MM.1S (cell line): ENCODE measurements around the gene PPP4R2.

Experiments
- DNase-seq: peaks from one replicate; pipeline ENCODE4 v3.0.0-alpha.2; 2015
- H2AFZ ChIP-seq: fragments of 300-600 bp; sonication (generic); 2 replicates; pipeline ENCODE4 v1.6.0; 2016; ENCODE audit warnings: antibody characterized with exemption, low read length
- H3F3A ChIP-seq: fragments of 300-600 bp; sonication (generic); 2 replicates; pipeline ENCODE4 v1.6.1; 2016; ENCODE audit warnings: mild to moderate bottlenecking, antibody characterized with exemption, low read length, moderate library complexity, mixed read lengths; ENCODE audit not compliant: insufficient read depth
- H3K27ac ChIP-seq: fragments of 300-600 bp; sonication (generic); 2 replicates; pipeline ENCODE4 v1.5.1; 2016; ENCODE audit warnings: mild to moderate bottlenecking, low read length
- H3K27me3 ChIP-seq: fragments of 300-600 bp; sonication (generic); replicated peaks from 2 replicates; pipeline ENCODE4 v1.6.0; 2016; ENCODE audit warnings: low read length; ENCODE audit not compliant: insufficient read depth
- H3K36me3 ChIP-seq: fragments of 300-600 bp; sonication (generic); replicated peaks from 2 replicates; pipeline ENCODE4 v1.6.1; 2016; ENCODE audit warnings: mild to moderate bottlenecking, low read length, mixed read lengths; ENCODE audit not compliant: insufficient read depth
- H3K4me1 ChIP-seq: fragments of 300-600 bp; sonication (generic); 2 replicates; pipeline ENCODE4 v1.6.1; 2016; ENCODE audit warnings: low read length, mixed read lengths
- H3K4me2 ChIP-seq: fragments of 300-600 bp; sonication (generic); 2 replicates; pipeline ENCODE4 v1.6.0; 2016; ENCODE audit warnings: low read depth, low read length
- H3K4me3 ChIP-seq: fragments of 300-600 bp; sonication (generic); 2 replicates; pipeline ENCODE4 v1.5.1; 2016; ENCODE audit warnings: low read length, mixed read lengths
- H3K79me2 ChIP-seq: fragments of 300-600 bp; sonication (generic); 2 replicates; pipeline ENCODE4 v1.6.1; 2016; ENCODE audit warnings: mixed run types, low read length, mixed read lengths
- H3K9ac ChIP-seq: fragments of 300-600 bp; sonication (generic); 2 replicates; pipeline ENCODE4 v1.6.1; 2016; ENCODE audit warnings: low read length, mixed read lengths
- H3K9me2 ChIP-seq: fragments of 300-600 bp; sonication (generic); replicated peaks from 2 replicates; pipeline ENCODE4 v1.6.1; 2016; ENCODE audit warnings: mild to moderate bottlenecking, low read length, mixed read lengths; ENCODE audit not compliant: insufficient read depth
- H3K9me3 ChIP-seq: fragments of 300-600 bp; sonication (generic); replicated peaks from 2 replicates; pipeline ENCODE4 v1.6.1; 2016; ENCODE audit warnings: mild to moderate bottlenecking, low read length, mixed read lengths; ENCODE audit not compliant: insufficient read depth
- H4K20me1 ChIP-seq: fragments of 300-600 bp; sonication (generic); 2 replicates; pipeline ENCODE4 v1.6.1; 2016; ENCODE audit warnings: mild to moderate bottlenecking, low read length, moderate library complexity, mixed read lengths; ENCODE audit not compliant: insufficient read depth
- CTCF ChIP-seq: fragments of 300-600 bp; sonication (generic); IDR thresholded peaks from 2 replicates; pipeline ENCODE4 v1.5.1; 2016; ENCODE audit warnings: antibody characterized with exemption, low read length, mixed read lengths
- EZH2 ChIP-seq: fragments of 300-600 bp; sonication (generic); optimal IDR thresholded peaks from 2 replicates; pipeline ENCODE3; 2017; ENCODE audit warnings: low read depth, mild to moderate bottlenecking, antibody characterized with exemption, low read length, mixed read lengths
- EZH2phosphoT487 ChIP-seq: fragments of 300-600 bp; sonication (generic); IDR thresholded peaks from 2 replicates; pipeline ENCODE4 v1.6.1; 2018; ENCODE audit warnings: antibody characterized with exemption, low read length

The PPP4R2 gene

DNA sequence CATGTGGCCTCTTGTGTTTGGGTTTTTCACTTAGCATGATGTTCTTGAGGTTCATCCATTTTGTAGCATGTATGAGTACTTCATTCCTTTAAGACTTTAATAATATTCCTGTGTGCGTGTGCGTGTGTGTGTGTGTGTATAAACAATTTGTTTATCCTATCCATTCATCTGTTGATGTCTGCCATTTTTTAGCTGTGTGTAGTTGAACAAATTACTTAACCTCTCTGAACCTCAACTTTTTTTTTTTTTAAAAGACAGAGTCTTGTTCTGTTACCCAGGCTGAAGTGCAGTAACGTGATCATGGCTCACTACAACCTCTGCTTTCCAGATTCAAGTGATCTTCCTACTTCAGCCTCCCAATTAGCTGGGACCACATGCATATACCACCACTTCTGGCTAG, 112.1 kb downstream of the PPP4R2 start:
- no peaks in the 10 kb centered on the region for H3K9me2 ChIP-seq
- no peak overlapping the region for H3K27ac ChIP-seq
- no peaks in the 10 kb centered on the region for H3K9me3 ChIP-seq
- H3K79me2 ChIP-seq, result no peaks in the 10 kb centered on the region
- no peaks in the 10 kb centered on the region for H3K4me1 ChIP-seq
- H3F3A ChIP-seq, result no peaks in the 10 kb centered on the region
- no peak for DNase-seq
- H4K20me1 ChIP-seq, result no peaks in the 10 kb centered on the region
- no peak overlapping the region for H3K4me2 ChIP-seq
- TF ChIP-seq CTCF (no peak), EZH2phosphoT487 (no peak), EZH2 (no peak)
- no peak overlapping the region for H3K4me3 ChIP-seq
- H3K9ac ChIP-seq, result no peak overlapping the region
- H2AFZ ChIP-seq, result no peak overlapping the region
- no peaks in the 10 kb centered on the region for H3K27me3 ChIP-seq
- no peaks in the 10 kb centered on the region for H3K36me3 ChIP-seq

DNA sequence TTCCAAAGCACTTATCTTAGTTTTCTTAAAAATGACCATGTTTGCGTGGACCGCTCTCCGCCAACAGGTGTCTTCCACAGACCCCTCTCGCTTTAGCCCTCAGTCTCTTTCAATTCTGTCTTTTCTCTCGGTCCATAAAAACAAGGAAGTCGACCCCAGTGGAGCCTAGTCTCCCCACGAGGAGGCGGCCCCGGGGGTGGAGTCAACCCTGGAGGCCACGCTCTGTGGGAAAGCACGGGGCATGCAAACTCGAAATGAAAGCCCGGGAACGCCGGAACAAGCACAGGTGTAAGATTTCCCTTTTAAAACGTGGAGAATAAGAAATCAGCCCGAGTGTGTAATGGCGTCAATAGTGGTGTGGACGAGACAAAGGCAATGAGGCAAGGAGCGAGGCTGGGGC, 113.9 kb downstream of the PPP4R2 start:
- H3K27ac ChIP-seq, result no peak overlapping the region
- H4K20me1 ChIP-seq, result no peaks in the 10 kb centered on the region
- no peak overlapping the region for H2AFZ ChIP-seq
- H3F3A ChIP-seq, result no peaks in the 10 kb centered on the region
- no peaks in the 10 kb centered on the region for H3K27me3 ChIP-seq
- no peaks in the 10 kb centered on the region for H3K4me1 ChIP-seq
- no peak overlapping the region for H3K9ac ChIP-seq
- no peak for TF ChIP-seq CTCF
- TF ChIP-seq EZH2, result no peak
- TF ChIP-seq EZH2phosphoT487, result no peak
- no peaks in the 10 kb centered on the region for H3K9me2 ChIP-seq
- no peaks in the 10 kb centered on the region for H3K36me3 ChIP-seq
- no peak overlapping the region for H3K4me2 ChIP-seq
- DNase-seq, result no peak
- H3K9me3 ChIP-seq, result no peaks in the 10 kb centered on the region
- H3K4me3 ChIP-seq, result no peak overlapping the region
- no peaks in the 10 kb centered on the region for H3K79me2 ChIP-seq

DNA sequence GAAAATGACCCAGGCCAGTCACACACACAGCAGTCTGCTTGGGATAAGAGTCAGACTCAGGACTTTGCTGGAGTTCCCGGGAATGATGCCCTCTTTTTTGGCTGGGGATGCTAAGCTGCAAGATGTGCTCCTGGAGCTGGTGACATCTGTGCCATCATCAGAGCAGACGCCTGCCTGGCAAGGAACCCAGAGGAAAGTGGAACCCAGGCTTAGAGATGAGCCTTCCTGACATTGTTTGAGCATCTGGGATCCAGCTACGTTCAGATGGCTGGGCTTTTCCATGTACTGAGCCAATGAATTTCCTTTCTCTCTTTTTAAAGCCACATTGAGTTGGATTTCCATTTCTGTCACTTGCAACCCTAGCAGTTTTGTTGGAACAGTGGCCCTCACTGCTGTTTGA, 118.1 kb downstream of the PPP4R2 start:
- H3K27me3 ChIP-seq, result no peaks in the 10 kb centered on the region

More for the DNA sequence above, 118.1 kb downstream of the PPP4R2 start:
- Histone ChIP-seq H3K4me2 (no peak overlapping the region), H3K4me3 (no peak overlapping the region), H2AFZ (no peak overlapping the region), H3K4me1 (no peaks in the 10 kb centered on the region), H4K20me1 (no peaks in the 10 kb centered on the region), H3F3A (no peaks in the 10 kb centered on the region), H3K9me2 (no peaks in the 10 kb centered on the region), H3K79me2 (no peaks in the 10 kb centered on the region), H3K36me3 (no peaks in the 10 kb centered on the region), H3K9ac (no peak overlapping the region), H3K27ac (no peak overlapping the region), H3K9me3 (no peaks in the 10 kb centered on the region)
- no peak for TF ChIP-seq EZH2phosphoT487
- no peak for TF ChIP-seq CTCF
- no peak for TF ChIP-seq EZH2
- DNase-seq, result no peak
